Calu3 (cell line): ENCODE data around the gene PES1. TPM values are rescaled to one million over a fixed set of nuclear protein-coding genes. Genes with fewer than 3 reads are reported as not detected.

Experiments used
- BruUV-seq: library from RNA; stranded (reverse); fragments of 400-500 nt; replicated peaks from 2 replicates; lab custom pipeline; 2021; lab: Mats Ljungman, UMichigan
- CTCF ChIA-PET: fragments of 300-600 bp; sonication (Branson Sonifier 250); formaldehyde crosslinking; loops from one replicate; lab custom pipeline; 2022; ENCODE audit warnings: antibody characterized with exemption; lab: Charles Lee
- DNase-seq: peaks from one replicate; pipeline ENCODE4 v3.0.0; 2022
- H3K27ac Mint-ChIP-seq: one replicate; pipeline ENCODE4 v1.8.0; 2022; ENCODE audit warnings: mixed read lengths; ENCODE audit not compliant: unreplicated experiment
- H3K27me3 Mint-ChIP-seq: one replicate; pipeline ENCODE4 v1.8.0; 2022; ENCODE audit warnings: mixed read lengths; ENCODE audit not compliant: unreplicated experiment
- H3K36me3 Mint-ChIP-seq: one replicate; pipeline ENCODE4 v1.8.0; 2022; ENCODE audit warnings: mild to moderate bottlenecking, moderate library complexity, mixed read lengths; ENCODE audit not compliant: insufficient read depth, unreplicated experiment
- H3K4me1 Mint-ChIP-seq: one replicate; pipeline ENCODE4 v1.8.0; 2022; ENCODE audit warnings: mild to moderate bottlenecking, low read depth, mixed read lengths; ENCODE audit not compliant: unreplicated experiment
- H3K4me3 Mint-ChIP-seq: one replicate; pipeline ENCODE4 v1.8.0; 2022; ENCODE audit warnings: mild to moderate bottlenecking, low read depth, moderate library complexity, mixed read lengths; ENCODE audit not compliant: unreplicated experiment
- H3K9me3 Mint-ChIP-seq: one replicate; pipeline ENCODE4 v1.8.0; 2022; ENCODE audit warnings: low read depth, mixed read lengths; ENCODE audit not compliant: unreplicated experiment
- intact Hi-C: fragments of 100-400 bp; cut with micrococcal nuclease; formaldehyde crosslinking; loops from one replicate; pipeline ENCODE4 v1.10.0; 2022; ENCODE audit not compliant: unreplicated experiment
- total RNA-seq: library from RNA; stranded (reverse); gene quantifications from 2 replicates; pipeline ENCODE4 v1.2.3, GENCODE V29; 2022
- TF ChIP-seq, protein P1 (sequence below): fragments of 200-600 bp; IDR thresholded peaks from one replicate; pipeline ENCODE4 v1.8.0; 2022; ENCODE audit warnings: antibody characterized with exemption; ENCODE audit not compliant: unreplicated experiment

PES1 gene
- total RNA-seq, 1 experiment from 2014 or later: 98.9 TPM

DNA sequence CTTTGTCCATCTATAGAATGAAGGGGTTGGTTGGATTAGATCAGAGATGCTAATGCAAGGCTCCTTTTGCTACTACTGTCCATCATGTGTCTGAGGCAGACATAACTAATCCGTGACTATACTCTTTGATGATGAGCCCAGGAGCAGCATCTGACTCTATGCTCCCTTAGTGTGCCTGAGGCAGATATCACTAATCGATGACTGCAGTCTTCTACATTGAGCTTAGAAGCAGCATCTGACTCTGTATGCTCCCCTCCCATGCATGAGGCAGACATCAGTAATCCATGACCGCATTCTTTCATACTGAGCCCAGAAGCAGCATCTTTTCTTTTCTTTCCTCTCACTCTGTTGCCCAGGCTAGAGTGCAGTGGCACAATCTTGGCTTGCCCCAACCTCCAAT is 19.5 kb upstream of the PES1 start:
- TF ChIP-seq, protein P1, sequence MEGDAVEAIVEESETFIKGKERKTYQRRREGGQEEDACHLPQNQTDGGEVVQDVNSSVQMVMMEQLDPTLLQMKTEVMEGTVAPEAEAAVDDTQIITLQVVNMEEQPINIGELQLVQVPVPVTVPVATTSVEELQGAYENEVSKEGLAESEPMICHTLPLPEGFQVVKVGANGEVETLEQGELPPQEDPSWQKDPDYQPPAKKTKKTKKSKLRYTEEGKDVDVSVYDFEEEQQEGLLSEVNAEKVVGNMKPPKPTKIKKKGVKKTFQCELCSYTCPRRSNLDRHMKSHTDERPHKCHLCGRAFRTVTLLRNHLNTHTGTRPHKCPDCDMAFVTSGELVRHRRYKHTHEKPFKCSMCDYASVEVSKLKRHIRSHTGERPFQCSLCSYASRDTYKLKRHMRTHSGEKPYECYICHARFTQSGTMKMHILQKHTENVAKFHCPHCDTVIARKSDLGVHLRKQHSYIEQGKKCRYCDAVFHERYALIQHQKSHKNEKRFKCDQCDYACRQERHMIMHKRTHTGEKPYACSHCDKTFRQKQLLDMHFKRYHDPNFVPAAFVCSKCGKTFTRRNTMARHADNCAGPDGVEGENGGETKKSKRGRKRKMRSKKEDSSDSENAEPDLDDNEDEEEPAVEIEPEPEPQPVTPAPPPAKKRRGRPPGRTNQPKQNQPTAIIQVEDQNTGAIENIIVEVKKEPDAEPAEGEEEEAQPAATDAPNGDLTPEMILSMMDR: no peak
- peaks cover 45% of the 10 kb centered on the region for H3K4me1 Mint-ChIP-seq
- no peak overlapping the region for H3K4me3 Mint-ChIP-seq
- BruUV-seq: no TSS peak
- intact Hi-C loops: no loop called here
- H3K9me3 Mint-ChIP-seq: no peaks in the 10 kb centered on the region
- CTCF ChIA-PET: no interaction called here
- no peak for DNase-seq
- peaks cover 11% of the 10 kb centered on the region for H3K36me3 Mint-ChIP-seq
- H3K27me3 Mint-ChIP-seq: no peaks in the 10 kb centered on the region
- H3K27ac Mint-ChIP-seq: no peak overlapping the region

DNA sequence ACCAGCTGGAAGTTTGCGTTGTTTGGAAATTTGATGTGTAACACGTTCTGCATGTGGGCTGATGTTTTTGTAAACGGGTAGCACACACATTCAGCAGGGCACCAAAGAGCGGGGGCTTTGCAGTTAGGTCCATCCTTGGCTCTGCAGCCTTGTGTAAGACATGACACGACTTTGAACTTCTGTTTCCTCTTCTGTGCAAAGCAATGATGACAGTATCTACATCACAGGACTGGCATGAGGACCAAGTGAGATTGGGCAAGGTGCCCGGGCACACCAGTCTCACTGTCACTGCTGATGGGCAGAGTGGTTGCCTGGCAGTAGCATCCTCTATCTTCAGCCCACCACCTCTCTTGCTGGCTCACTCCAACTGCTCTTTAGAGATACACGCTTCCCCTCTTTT is 18.6 kb upstream of the PES1 start:
- no peak overlapping the region for H3K4me3 Mint-ChIP-seq
- H3K4me1 Mint-ChIP-seq: peaks cover 47% of the 10 kb centered on the region
- CTCF ChIA-PET: interaction anchor here (0.8 to 1.5 kb wide), 2 partner anchors 24 to 31 kb away, joined by 3 to 6 read pairs; no protein-coding TSS in a partner anchor
- DNase-seq: no peak
- no peak overlapping the region for H3K27ac Mint-ChIP-seq
- intact Hi-C loops: no loop called here
- H3K36me3 Mint-ChIP-seq: peaks cover 15% of the 10 kb centered on the region
- no peaks in the 10 kb centered on the region for H3K27me3 Mint-ChIP-seq
- no peaks in the 10 kb centered on the region for H3K9me3 Mint-ChIP-seq
- no TSS peak for BruUV-seq
- TF ChIP-seq, protein P1: no peak

DNA sequence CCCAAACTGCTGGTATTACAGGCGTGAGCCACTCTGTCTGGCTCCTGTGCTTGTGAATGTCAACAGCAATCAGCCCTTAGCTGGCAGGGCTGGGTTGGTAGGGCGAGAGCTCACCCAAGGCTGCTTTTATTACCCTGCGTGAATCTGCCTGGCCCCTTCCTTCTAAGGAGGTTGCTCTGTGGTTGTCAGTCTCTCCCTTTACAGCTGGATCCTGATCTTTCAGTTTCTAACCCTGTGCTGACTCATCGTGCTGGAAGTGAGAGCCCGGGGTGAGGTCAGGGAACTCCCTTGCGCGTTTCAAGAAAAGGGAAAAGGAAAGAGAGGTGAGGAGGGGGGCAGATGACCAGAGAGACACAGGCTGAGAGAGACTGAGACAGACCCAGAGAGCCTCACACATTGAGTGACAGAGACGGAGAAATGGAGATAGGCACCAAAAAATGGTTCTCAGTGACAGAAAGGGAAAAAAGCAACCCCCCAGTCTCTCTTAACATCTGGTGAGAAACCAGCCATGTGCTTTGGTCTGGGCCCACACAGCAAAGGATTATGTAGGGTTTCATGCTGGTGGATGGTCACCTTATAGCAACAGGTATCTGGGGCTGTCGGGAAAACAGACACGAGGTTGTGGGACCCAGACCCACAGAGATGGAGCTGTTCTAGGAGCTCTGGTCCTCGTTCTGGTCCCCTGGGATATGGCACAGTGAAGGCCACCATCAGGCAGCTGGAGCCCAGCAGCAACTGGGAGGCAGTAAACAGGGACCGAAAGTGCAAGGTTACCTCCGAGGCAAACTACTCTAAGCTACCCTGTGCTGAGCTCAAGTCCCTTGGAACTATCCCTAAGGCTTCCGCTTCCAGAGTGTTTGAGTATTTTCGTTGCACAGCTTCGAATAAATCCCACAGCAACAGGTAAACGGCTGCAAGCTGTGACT is 17.8 kb upstream of the PES1 start:
- H3K9me3 Mint-ChIP-seq: no peaks in the 10 kb centered on the region
- peaks cover 15% of the 10 kb centered on the region for H3K36me3 Mint-ChIP-seq
- BruUV-seq: TSS peak; percentile 30
- no peaks in the 10 kb centered on the region for H3K27me3 Mint-ChIP-seq
- TF ChIP-seq, protein P1: no peak
- no peak overlapping the region for H3K4me3 Mint-ChIP-seq
- H3K27ac Mint-ChIP-seq: peak overlapping the region; percentile 20
- peak; percentile 52 for DNase-seq
- intact Hi-C loops: no loop called here
- CTCF ChIA-PET: interaction anchor here (0.6 to 1.5 kb wide), 3 partner anchors 25 to 76 kb away, joined by 3 to 6 read pairs (median 3); no protein-coding TSS in a partner anchor
- H3K4me1 Mint-ChIP-seq: peaks cover 39% of the 10 kb centered on the region

DNA sequence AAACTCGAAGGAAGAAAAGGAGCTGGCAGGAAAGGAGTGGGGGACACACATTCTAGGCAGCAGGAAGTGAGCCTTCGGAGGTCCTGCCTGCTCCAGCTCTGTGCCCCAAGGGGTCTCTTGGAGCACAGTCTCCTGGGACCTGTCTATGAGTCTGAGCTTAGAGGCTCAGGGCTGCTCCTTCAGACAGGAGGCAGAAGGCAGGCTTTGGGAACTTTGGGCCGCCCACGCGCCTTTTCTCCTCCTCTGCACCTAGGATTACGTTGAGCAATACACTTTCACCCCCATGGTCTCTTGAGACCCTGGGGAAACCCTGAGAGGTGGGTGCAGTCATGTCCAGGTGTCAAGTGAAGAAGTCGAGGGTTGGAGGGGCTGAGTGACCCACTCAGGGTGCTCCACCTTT is 16.2 kb upstream of the PES1 start:
- no peak overlapping the region for H3K4me3 Mint-ChIP-seq
- H3K9me3 Mint-ChIP-seq: no peaks in the 10 kb centered on the region
- BruUV-seq: no TSS peak
- no peak overlapping the region for H3K27ac Mint-ChIP-seq
- intact Hi-C loops: no loop called here
- CTCF ChIA-PET: interaction anchor here (0.5 to 2.3 kb wide), 6 partner anchors 16 to 147 kb away, joined by 3 to 9 read pairs (median 4); partner anchors contain the start of gene PES1
- peaks cover 15% of the 10 kb centered on the region for H3K36me3 Mint-ChIP-seq
- H3K27me3 Mint-ChIP-seq: no peaks in the 10 kb centered on the region
- peaks cover 38% of the 10 kb centered on the region for H3K4me1 Mint-ChIP-seq
- TF ChIP-seq, protein P1: no peak
- no peak for DNase-seq
